ENCODE results near the gene RIMBP2.

The RIMBP2 gene

DNA sequence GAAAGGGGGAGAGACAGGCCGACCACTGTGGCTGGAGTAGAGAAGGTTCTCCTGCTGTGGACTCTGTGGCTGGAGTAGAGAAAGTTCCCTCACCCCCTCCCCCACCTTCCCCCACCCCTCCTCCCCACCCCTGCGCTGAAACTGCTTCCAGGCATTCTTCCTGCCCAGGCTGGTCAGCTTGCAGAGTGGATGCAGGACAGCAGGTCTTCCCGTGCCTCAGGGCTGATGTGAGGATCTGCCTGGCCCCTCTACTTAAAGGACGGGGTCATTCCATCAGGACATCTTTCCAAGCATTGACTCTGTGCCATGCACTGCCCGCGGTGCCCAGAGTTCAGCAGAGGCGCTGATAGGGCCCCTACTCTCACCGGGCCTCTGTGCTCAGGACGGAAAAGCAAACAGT is 13.2 kb upstream of the RIMBP2 start:
- Histone ChIP-seq H3K27me3 (ENCODE audit: control insufficient read depth, insufficient read depth, low read length) (peaks cover 4% of the 10 kb centered on the region; the same call in 1 of the 2 replicates), H3K9me3 (ENCODE audit: control insufficient read depth, insufficient read depth, low read depth, low read length) (peaks cover 9% of the 10 kb centered on the region; the same call in 1 of the 2 replicates), H3K36me3 (ENCODE audit: control insufficient read depth, insufficient read depth, low read length) (no peaks in the 10 kb centered on the region), H3K27ac (ENCODE audit: low read depth, low read length) (no peak overlapping the region), H3K4me1 (ENCODE audit: control insufficient read depth, insufficient read depth, low read length) (peaks cover 8% of the 10 kb centered on the region), H3K4me3 (ENCODE audit: low read depth, low read length) (no peak overlapping the region), H3K9ac (ENCODE audit: low read length) (no peak overlapping the region)

DNA sequence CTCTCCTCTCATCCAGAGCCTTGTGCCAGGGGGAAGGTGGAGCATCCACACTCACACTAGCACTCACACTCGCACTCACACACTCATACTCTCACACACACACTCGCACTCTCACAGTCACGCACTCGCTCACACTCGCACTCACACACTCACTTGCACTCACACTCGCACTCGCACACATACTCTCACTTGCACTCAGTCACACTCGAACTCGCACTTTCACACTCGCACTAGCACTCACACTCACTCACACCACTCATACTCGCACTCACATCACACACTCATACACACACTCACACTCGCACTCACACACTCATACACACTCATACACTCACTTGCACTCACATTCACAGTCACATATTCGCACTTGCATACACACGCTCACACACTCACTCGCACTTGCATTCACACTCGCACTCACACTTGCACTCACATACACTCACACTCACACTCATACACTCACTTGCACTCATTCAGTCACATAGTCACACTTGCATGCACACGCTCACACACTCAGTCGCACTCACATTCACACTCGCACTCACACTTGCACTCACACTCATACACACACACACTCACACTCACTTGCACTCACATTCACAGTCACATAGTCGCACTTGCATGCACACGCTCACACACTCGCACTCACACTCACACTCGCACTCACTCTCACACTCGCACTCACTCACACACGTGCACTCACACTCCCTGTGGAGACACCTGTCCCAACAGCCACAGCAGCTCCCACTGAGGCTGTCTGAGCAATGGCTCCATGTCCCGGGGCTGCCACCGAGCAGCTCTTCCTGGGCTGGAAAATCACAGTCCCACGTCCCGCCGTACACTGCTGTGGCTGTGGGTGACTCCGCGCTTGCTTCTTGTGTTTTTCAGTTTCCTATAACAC is 12.3 kb upstream of the RIMBP2 start:
- Histone ChIP-seq H3K9me3 (ENCODE audit: control insufficient read depth, insufficient read depth, low read depth, low read length) (peaks cover 9% of the 10 kb centered on the region; the same call in 1 of the 2 replicates), H3K27me3 (ENCODE audit: control insufficient read depth, insufficient read depth, low read length) (peaks cover 4% of the 10 kb centered on the region; the same call in 1 of the 2 replicates), H3K36me3 (ENCODE audit: control insufficient read depth, insufficient read depth, low read length) (no peaks in the 10 kb centered on the region), H3K4me1 (ENCODE audit: control insufficient read depth, insufficient read depth, low read length) (peaks cover 8% of the 10 kb centered on the region), H3K9ac (ENCODE audit: low read length) (no peak overlapping the region), H3K4me3 (ENCODE audit: low read depth, low read length) (no peak overlapping the region), H3K27ac (ENCODE audit: low read depth, low read length) (no peak overlapping the region)

- peaks cover 10% of the 10 kb centered on the region for H3K4me1 ChIP-seq (ENCODE audit: control insufficient read depth, insufficient read depth, low read length)
- no peak overlapping the region for H3K4me3 ChIP-seq (ENCODE audit: low read depth, low read length)
- peaks cover 15% of the 10 kb centered on the region for H3K9me3 ChIP-seq (ENCODE audit: control insufficient read depth, insufficient read depth, low read depth, low read length)
- no peak overlapping the region for H3K27ac ChIP-seq (ENCODE audit: low read depth, low read length)
- peaks cover 40% of the 10 kb centered on the region for H3K27me3 ChIP-seq (ENCODE audit: control insufficient read depth, insufficient read depth, low read length)
- no peaks in the 10 kb centered on the region for H3K36me3 ChIP-seq (ENCODE audit: control insufficient read depth, insufficient read depth, low read length)
- no peak overlapping the region for H3K9ac ChIP-seq (ENCODE audit: low read length)
These were observed 3.3 kb upstream of the RIMBP2 start for GRCh38 chr12:130719263-130719859.

DNA sequence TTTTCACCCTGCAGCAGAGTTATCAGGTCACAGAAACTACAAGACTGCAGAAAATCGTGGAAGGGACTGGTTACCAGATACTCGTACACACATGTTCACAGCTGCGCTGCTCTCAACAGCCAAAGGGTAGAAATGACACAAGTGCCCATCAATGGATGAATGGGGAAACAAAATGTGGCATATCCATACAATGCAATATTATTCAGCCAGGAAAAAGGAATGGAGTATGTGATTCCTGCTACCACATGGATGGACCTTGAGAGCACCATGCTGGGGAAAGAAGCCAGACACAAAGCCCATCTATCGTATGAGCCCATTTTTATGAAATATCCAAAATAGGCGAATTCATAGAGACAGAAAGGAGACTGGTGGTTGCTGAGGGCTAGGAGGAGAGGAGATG is 1.7 kb upstream of the RIMBP2 start:
- Histone ChIP-seq H3K9me3 (ENCODE audit: control insufficient read depth, insufficient read depth, low read depth, low read length) (peaks cover 15% of the 10 kb centered on the region), H3K4me1 (ENCODE audit: control insufficient read depth, insufficient read depth, low read length) (peaks cover 20% of the 10 kb centered on the region), H3K36me3 (ENCODE audit: control insufficient read depth, insufficient read depth, low read length) (no peaks in the 10 kb centered on the region), H3K27me3 (ENCODE audit: control insufficient read depth, insufficient read depth, low read length) (peaks cover 56% of the 10 kb centered on the region), H3K4me3 (ENCODE audit: low read depth, low read length) (no peak overlapping the region), H3K27ac (ENCODE audit: low read depth, low read length) (no peak overlapping the region), H3K9ac (ENCODE audit: low read length) (no peak overlapping the region)

GRCh38 chr12:130716969-130717366 is 869 bp upstream of the RIMBP2 start:
- no peak overlapping the region for H3K27ac ChIP-seq (ENCODE audit: low read depth, low read length)
- H3K27me3 ChIP-seq (ENCODE audit: control insufficient read depth, insufficient read depth, low read length), result peaks cover 63% of the 10 kb centered on the region
- H3K9ac ChIP-seq (ENCODE audit: low read length), result no peak overlapping the region
- H3K4me1 ChIP-seq (ENCODE audit: control insufficient read depth, insufficient read depth, low read length), result peaks cover 20% of the 10 kb centered on the region
- H3K36me3 ChIP-seq (ENCODE audit: control insufficient read depth, insufficient read depth, low read length), result no peaks in the 10 kb centered on the region
- H3K4me3 ChIP-seq (ENCODE audit: low read depth, low read length), result peak overlapping the region; percentile 62
- peaks cover 9% of the 10 kb centered on the region for H3K9me3 ChIP-seq (ENCODE audit: control insufficient read depth, insufficient read depth, low read depth, low read length)

DNA sequence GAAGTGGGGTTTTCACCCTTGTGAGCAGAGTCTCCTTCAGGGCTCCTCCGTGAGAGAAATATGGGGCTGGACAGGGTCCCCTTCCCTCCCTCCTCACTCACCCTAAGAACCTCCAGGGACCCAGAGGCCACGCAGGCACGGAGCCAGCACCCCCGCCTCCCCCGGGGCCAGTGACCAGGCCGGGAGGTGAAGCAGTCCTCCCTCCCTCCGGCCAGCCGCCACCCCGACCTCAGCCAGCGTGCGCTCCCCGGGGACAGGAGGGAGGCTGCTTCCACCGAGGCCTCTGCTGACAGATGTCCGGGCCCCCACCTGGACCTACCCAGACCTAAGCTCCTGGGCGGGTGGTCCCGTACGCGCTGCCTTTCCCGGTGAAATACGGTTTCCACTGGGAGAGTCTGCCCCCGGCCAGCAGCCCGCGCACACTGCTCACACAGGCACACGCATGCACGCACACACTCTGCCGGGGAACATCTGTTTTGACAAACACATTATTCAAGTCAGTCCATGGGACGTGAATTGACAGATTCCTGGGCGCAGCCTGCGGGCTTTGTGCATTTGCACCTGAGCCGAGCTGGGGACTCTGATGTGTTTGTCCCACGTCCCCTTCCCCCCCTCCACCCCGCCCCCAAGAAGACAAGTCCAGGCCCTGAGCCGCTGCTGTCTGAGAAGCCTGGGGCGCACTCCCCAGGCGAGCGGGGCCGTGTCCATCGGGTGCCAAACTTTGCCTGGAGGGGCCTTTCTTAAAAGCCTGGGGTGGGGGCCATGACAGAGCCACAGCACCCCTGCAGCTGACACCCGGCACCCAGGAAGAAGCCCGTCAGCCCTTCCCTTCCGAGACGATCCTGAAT is 725 bp downstream of the RIMBP2 start:
- peaks cover 6% of the 10 kb centered on the region; the same call in 1 of the 2 replicates for H3K9me3 ChIP-seq (ENCODE audit: control insufficient read depth, insufficient read depth, low read depth, low read length)
- peaks cover 72% of the 10 kb centered on the region for H3K27me3 ChIP-seq (ENCODE audit: control insufficient read depth, insufficient read depth, low read length)
- peak overlapping the region; percentile 34 for H3K9ac ChIP-seq (ENCODE audit: low read length)
- peak overlapping the region; percentile 62 for H3K4me3 ChIP-seq (ENCODE audit: low read depth, low read length)
- peaks cover 20% of the 10 kb centered on the region for H3K4me1 ChIP-seq (ENCODE audit: control insufficient read depth, insufficient read depth, low read length)
- no peak overlapping the region for H3K27ac ChIP-seq (ENCODE audit: low read depth, low read length)
- H3K36me3 ChIP-seq (ENCODE audit: control insufficient read depth, insufficient read depth, low read length), result no peaks in the 10 kb centered on the region

- H3K9ac ChIP-seq (ENCODE audit: low read length), result peak overlapping the region; percentile 3
- no peak overlapping the region for H3K27ac ChIP-seq (ENCODE audit: low read depth, low read length)
- peaks cover 72% of the 10 kb centered on the region for H3K27me3 ChIP-seq (ENCODE audit: control insufficient read depth, insufficient read depth, low read length)
- H3K4me3 ChIP-seq (ENCODE audit: low read depth, low read length), result peak overlapping the region; percentile 62
- peaks cover 6% of the 10 kb centered on the region; the same call in 1 of the 2 replicates for H3K9me3 ChIP-seq (ENCODE audit: control insufficient read depth, insufficient read depth, low read depth, low read length)
- peaks cover 20% of the 10 kb centered on the region for H3K4me1 ChIP-seq (ENCODE audit: control insufficient read depth, insufficient read depth, low read length)
- no peaks in the 10 kb centered on the region for H3K36me3 ChIP-seq (ENCODE audit: control insufficient read depth, insufficient read depth, low read length)
These were observed 1.4 kb downstream of the RIMBP2 start for GRCh38 chr12:130714591-130715149.

GRCh38 chr12:130714091-130714590 is 2.0 kb downstream of the RIMBP2 start:
- H3K27me3 ChIP-seq (ENCODE audit: control insufficient read depth, insufficient read depth, low read length), result peaks cover 77% of the 10 kb centered on the region
- peaks cover 20% of the 10 kb centered on the region for H3K4me1 ChIP-seq (ENCODE audit: control insufficient read depth, insufficient read depth, low read length)
- H3K4me3 ChIP-seq (ENCODE audit: low read depth, low read length), result peak overlapping the region; percentile 62
- no peaks in the 10 kb centered on the region for H3K36me3 ChIP-seq (ENCODE audit: control insufficient read depth, insufficient read depth, low read length)
- H3K27ac ChIP-seq (ENCODE audit: low read depth, low read length), result no peak overlapping the region
- H3K9ac ChIP-seq (ENCODE audit: low read length), result no peak overlapping the region
- peaks cover 6% of the 10 kb centered on the region; the same call in 1 of the 2 replicates for H3K9me3 ChIP-seq (ENCODE audit: control insufficient read depth, insufficient read depth, low read depth, low read length)

- Histone ChIP-seq H3K27ac (ENCODE audit: low read depth, low read length) (no peak overlapping the region), H3K4me1 (ENCODE audit: control insufficient read depth, insufficient read depth, low read length) (peaks cover 20% of the 10 kb centered on the region), H3K4me3 (ENCODE audit: low read depth, low read length) (peak overlapping the region; percentile 62), H3K9me3 (ENCODE audit: control insufficient read depth, insufficient read depth, low read depth, low read length) (peaks cover 6% of the 10 kb centered on the region; the same call in 1 of the 2 replicates), H3K9ac (ENCODE audit: low read length) (no peak overlapping the region), H3K27me3 (ENCODE audit: control insufficient read depth, insufficient read depth, low read length) (peaks cover 77% of the 10 kb centered on the region), H3K36me3 (ENCODE audit: control insufficient read depth, insufficient read depth, low read length) (no peaks in the 10 kb centered on the region)
These were observed 2.5 kb downstream of the RIMBP2 start for GRCh38 chr12:130713581-130713991.

- Histone ChIP-seq H3K9ac (ENCODE audit: low read length) (no peak overlapping the region), H3K9me3 (ENCODE audit: control insufficient read depth, insufficient read depth, low read depth, low read length) (0 out of 2 replicates have a peak, but pooled peaks cover under 1% of the 10 kb centered on the region), H3K36me3 (ENCODE audit: control insufficient read depth, insufficient read depth, low read length) (no peaks in the 10 kb centered on the region), H3K4me3 (ENCODE audit: low read depth, low read length) (no peak overlapping the region), H3K27me3 (ENCODE audit: control insufficient read depth, insufficient read depth, low read length) (peaks cover 68% of the 10 kb centered on the region), H3K4me1 (ENCODE audit: control insufficient read depth, insufficient read depth, low read length) (peaks cover 20% of the 10 kb centered on the region), H3K27ac (ENCODE audit: low read depth, low read length) (no peak overlapping the region)
These were observed 3.6 kb downstream of the RIMBP2 start for GRCh38 chr12:130712346-130713065.

All from HUES6 (cell line).